Measurements from ENCODE around the gene ARHGAP24. TPM values are rescaled to one million over a fixed set of nuclear protein-coding genes. Genes with fewer than 3 reads are reported as not detected.

Gene ARHGAP24
- total and polyA plus RNA-seq, 2 experiments from 2014 or later = 0.21 to 0.36 TPM

DNA sequence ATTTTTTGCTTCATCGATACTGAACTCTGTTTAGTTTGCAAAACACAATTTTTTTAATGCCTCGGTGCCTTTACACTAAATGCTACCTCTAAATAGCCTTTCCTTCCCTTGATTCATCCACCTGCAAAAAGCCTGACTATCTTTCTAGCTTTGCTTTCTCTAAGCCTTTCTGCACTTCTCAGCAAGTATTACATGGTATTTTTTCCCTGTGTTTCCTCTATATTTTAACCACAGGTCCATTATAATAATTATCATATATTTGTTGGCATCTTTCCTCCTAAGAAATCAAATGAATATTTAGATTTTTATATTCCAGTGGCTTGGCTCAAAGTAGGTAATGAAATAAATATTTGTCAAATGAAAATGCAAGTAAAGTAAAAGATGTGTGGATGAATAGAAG is 196.2 kb downstream of the ARHGAP24 start (continued):
- no peak for TF ChIP-seq EZH2phosphoT487 (IDR thresholded peaks at IDR 0.05; ENCODE audit: unreplicated experiment)
- TF ChIP-seq, protein P1, sequence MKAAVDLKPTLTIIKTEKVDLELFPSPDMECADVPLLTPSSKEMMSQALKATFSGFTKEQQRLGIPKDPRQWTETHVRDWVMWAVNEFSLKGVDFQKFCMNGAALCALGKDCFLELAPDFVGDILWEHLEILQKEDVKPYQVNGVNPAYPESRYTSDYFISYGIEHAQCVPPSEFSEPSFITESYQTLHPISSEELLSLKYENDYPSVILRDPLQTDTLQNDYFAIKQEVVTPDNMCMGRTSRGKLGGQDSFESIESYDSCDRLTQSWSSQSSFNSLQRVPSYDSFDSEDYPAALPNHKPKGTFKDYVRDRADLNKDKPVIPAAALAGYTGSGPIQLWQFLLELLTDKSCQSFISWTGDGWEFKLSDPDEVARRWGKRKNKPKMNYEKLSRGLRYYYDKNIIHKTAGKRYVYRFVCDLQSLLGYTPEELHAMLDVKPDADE (IDR thresholded peaks at IDR 0.05) = no peak

DNA sequence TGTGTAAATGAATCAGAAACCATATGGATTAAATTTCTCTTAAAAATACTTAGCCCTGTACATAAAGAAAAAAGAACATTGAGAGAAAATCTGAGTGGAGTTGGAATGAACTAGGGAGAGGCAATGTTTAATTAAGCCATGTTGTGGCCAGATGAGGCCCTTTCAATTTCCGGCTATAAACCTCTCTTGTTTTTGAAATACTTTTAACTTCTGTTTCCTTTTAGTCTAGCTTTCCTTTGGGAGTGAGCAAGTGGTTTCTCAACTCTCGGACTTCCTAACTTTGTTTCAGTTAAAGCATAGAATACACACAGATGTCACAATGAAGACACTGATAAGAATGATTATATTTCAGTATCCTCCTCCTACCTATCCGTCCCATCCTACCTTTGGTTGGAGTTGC is 197.2 kb downstream of the ARHGAP24 start:
- H3K27me3 Mint-ChIP-seq (ENCODE audit: insufficient read depth, low read depth, poor library complexity) = no peaks in the 10 kb centered on the region
- peaks cover 28% of the 10 kb centered on the region for H3K4me1 Mint-ChIP-seq
- Histone ChIP-seq H3K36me3 (ENCODE audit: insufficient read depth) (peaks cover 5% of the 10 kb centered on the region; the same call in 1 of the 2 replicates), H4K20me1 (replicated peaks; ENCODE audit: insufficient read depth) (no peaks in the 10 kb centered on the region), H3K4me1 (ENCODE audit: insufficient read depth) (peaks cover 30% of the 10 kb centered on the region), H3K27me3 (ENCODE audit: insufficient read depth) (no peaks in the 10 kb centered on the region), H3K4me3 (no peak overlapping the region), H3F3A (replicated peaks; ENCODE audit: low read depth) (no peaks in the 10 kb centered on the region), H3K79me2 (replicated peaks; ENCODE audit: insufficient read depth) (no peaks in the 10 kb centered on the region), H2AFZ (no peak overlapping the region; the same call in none of the 2 replicates), H3K9me2 (ENCODE audit: insufficient read depth) (peaks cover 18% of the 10 kb centered on the region), H3K27ac (ENCODE audit: low read depth) (no peak overlapping the region), H3K4me2 (no peak overlapping the region)
- no peak for TF ChIP-seq EZH2 (IDR thresholded peaks at IDR 0.05; ENCODE audit: low read depth, unreplicated experiment)
- TF ChIP-seq, protein P1 (IDR thresholded peaks at IDR 0.05) = no peak
- TF ChIP-seq, protein P2, sequence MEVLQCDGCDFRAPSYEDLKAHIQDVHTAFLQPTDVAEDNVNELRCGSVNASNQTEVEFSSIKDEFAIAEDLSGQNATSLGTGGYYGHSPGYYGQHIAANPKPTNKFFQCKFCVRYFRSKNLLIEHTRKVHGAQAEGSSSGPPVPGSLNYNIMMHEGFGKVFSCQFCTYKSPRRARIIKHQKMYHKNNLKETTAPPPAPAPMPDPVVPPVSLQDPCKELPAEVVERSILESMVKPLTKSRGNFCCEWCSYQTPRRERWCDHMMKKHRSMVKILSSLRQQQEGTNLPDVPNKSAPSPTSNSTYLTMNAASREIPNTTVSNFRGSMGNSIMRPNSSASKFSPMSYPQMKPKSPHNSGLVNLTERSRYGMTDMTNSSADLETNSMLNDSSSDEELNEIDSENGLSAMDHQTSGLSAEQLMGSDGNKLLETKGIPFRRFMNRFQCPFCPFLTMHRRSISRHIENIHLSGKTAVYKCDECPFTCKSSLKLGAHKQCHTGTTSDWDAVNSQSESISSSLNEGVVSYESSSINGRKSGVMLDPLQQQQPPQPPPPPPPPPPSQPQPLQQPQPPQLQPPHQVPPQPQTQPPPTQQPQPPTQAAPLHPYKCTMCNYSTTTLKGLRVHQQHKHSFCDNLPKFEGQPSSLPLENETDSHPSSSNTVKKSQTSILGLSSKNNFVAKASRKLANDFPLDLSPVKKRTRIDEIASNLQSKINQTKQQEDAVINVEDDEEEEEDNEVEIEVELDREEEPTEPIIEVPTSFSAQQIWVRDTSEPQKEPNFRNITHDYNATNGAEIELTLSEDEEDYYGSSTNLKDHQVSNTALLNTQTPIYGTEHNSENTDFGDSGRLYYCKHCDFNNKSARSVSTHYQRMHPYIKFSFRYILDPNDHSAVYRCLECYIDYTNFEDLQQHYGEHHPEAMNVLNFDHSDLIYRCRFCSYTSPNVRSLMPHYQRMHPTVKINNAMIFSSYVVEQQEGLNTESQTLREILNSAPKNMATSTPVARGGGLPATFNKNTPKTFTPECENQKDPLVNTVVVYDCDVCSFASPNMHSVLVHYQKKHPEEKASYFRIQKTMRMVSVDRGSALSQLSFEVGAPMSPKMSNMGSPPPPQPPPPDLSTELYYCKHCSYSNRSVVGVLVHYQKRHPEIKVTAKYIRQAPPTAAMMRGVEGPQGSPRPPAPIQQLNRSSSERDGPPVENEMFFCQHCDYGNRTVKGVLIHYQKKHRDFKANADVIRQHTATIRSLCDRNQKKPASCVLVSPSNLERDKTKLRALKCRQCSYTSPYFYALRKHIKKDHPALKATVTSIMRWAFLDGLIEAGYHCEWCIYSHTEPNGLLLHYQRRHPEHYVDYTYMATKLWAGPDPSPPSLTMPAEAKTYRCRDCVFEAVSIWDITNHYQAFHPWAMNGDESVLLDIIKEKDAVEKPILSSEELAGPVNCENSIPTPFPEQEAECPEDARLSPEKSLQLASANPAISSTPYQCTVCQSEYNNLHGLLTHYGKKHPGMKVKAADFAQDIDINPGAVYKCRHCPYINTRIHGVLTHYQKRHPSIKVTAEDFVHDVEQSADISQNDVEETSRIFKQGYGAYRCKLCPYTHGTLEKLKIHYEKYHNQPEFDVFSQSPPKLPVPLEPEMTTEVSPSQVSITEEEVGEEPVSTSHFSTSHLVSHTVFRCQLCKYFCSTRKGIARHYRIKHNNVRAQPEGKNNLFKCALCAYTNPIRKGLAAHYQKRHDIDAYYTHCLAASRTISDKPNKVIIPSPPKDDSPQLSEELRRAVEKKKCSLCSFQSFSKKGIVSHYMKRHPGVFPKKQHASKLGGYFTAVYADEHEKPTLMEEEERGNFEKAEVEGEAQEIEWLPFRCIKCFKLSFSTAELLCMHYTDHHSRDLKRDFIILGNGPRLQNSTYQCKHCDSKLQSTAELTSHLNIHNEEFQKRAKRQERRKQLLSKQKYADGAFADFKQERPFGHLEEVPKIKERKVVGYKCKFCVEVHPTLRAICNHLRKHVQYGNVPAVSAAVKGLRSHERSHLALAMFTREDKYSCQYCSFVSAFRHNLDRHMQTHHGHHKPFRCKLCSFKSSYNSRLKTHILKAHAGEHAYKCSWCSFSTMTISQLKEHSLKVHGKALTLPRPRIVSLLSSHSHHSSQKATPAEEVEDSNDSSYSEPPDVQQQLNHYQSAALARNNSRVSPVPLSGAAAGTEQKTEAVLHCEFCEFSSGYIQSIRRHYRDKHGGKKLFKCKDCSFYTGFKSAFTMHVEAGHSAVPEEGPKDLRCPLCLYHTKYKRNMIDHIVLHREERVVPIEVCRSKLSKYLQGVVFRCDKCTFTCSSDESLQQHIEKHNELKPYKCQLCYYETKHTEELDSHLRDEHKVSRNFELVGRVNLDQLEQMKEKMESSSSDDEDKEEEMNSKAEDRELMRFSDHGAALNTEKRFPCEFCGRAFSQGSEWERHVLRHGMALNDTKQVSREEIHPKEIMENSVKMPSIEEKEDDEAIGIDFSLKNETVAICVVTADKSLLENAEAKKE (CRISPR knock-in tag; IDR thresholded peaks at IDR 0.05) = no peak
- DNase-seq (ENCODE audit: low spot score) = no peak
- ATAC-seq = no peak
- peaks cover 14% of the 10 kb centered on the region for H3K36me3 Mint-ChIP-seq (ENCODE audit: low read depth)
- no peak overlapping the region for H3K4me3 Mint-ChIP-seq
- no peak overlapping the region; the same call in 1 of the 2 replicates for H3K27ac Mint-ChIP-seq
- peaks cover 22% of the 10 kb centered on the region for H3K9me3 Mint-ChIP-seq
